Measurements from ENCODE around the gene WDR27. TPM values are rescaled to one million over a fixed set of nuclear protein-coding genes. Genes with fewer than 3 reads are reported as not detected.

The WDR27 gene
- total RNA-seq, 2 donors from 2014 or later: 17.4 to 43.8 TPM

DNA sequence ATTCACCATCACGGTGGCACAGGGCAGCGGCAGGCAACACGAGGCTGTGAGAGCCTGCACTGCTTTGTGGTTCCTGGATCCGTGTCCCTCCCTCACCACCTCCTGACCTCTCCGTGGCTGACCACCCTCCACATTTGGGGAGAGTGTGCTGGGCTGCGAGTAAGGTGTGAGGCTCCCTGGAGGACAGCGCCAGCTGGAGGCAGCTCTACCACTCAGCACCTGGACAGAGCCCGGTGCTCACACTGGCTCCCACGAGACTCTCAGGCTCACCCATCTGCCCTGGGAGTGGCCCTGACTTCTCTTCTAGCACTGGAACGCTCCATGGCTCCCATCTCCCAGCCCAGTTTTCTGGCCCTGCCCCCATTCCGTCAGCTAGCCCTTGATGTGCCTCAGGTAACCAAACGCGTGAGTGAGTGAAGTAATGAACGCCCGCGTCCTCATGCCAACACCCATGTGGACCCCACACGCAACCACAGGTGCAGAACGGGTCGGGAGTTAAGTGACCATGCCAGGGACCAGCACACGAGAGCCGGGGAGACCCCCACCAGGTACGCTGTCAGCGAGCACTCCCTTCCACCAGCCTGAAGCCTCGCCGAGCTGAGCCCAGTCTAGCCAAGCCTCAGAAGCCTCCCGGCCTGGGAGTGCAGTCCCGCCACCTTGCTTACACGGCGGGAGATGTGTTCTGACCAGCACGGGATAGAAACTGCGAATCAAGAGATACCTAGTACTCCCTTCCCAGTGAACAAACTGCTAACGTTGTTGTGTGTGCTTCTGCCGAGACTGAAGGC, 137.2 kb downstream of the WDR27 start:
- no peak for DNase-seq
- TF ChIP-seq, protein P1, sequence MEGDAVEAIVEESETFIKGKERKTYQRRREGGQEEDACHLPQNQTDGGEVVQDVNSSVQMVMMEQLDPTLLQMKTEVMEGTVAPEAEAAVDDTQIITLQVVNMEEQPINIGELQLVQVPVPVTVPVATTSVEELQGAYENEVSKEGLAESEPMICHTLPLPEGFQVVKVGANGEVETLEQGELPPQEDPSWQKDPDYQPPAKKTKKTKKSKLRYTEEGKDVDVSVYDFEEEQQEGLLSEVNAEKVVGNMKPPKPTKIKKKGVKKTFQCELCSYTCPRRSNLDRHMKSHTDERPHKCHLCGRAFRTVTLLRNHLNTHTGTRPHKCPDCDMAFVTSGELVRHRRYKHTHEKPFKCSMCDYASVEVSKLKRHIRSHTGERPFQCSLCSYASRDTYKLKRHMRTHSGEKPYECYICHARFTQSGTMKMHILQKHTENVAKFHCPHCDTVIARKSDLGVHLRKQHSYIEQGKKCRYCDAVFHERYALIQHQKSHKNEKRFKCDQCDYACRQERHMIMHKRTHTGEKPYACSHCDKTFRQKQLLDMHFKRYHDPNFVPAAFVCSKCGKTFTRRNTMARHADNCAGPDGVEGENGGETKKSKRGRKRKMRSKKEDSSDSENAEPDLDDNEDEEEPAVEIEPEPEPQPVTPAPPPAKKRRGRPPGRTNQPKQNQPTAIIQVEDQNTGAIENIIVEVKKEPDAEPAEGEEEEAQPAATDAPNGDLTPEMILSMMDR (IDR thresholded peaks at IDR 0.05): no peak

DNA sequence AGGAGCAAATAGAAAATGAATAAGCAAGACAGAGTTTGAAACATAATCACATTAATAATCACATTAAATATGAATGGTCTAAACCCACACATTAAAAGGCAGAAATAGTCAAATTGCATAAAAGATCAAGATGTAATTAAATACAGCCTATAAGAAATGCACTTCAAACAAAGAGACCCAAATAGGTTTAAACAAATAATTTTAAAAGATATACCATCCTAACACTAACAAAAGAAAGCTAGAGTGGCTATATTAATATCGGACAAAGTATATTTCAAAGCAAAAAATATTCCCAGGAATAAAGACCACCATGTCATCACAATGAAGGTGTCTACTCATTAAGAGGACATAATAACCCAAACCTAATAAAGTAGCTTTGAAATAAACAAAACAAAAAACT, 140.2 kb downstream of the WDR27 start:
- DNase-seq: no peak
- no peak overlapping the region for H3K9ac ChIP-seq (ENCODE audit: low read depth in 2 of 2, low read length in 2 of 2)
- TF ChIP-seq, protein P1 (IDR thresholded peaks at IDR 0.05): no peak
- H3K4me3 ChIP-seq: no peak overlapping the region
- H3K27me3 ChIP-seq: no peaks in the 10 kb centered on the region
- no peaks in the 10 kb centered on the region for H3K36me3 ChIP-seq
- H3K9me3 ChIP-seq: no peaks in the 10 kb centered on the region
- intact Hi-C loops (cut with DNase I): no loop called here
- H3K27ac ChIP-seq: no peak overlapping the region
- H3K4me1 ChIP-seq: no peaks in the 10 kb centered on the region

More for the DNA sequence above, 137.2 kb downstream of the WDR27 start:
- H3K27ac ChIP-seq: no peak overlapping the region
- no peak overlapping the region for H3K9ac ChIP-seq (ENCODE audit: low read depth in 2 of 2, low read length in 2 of 2)
- no peak overlapping the region for H3K4me3 ChIP-seq
- H3K4me1 ChIP-seq: no peaks in the 10 kb centered on the region
- H3K27me3 ChIP-seq: no peaks in the 10 kb centered on the region
- H3K36me3 ChIP-seq: no peaks in the 10 kb centered on the region
- no peaks in the 10 kb centered on the region for H3K9me3 ChIP-seq
- intact Hi-C loops (cut with DNase I): no loop called here

DNA sequence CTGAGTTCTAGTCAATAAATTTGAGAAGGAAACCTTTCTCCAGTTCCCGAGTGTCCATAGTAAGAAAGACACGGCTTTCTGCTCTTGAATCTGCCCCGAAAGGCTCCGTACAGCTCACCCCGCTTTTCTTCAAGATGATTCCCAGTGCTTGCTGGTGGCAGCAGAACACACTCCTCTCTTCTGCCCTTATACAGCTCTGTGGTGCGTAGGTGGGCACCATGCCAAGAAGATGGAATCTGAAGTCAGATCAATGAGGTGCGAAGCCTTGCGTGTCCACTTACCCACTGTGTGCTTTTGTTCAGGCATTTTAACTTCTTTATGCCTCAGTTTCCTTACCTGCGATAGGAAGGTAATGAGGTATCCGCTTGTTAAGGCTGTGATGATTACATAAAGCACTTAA, 142.2 kb downstream of the WDR27 start:
- DNase-seq: no peak
- H3K27me3 ChIP-seq: no peaks in the 10 kb centered on the region
- H3K4me3 ChIP-seq: no peak overlapping the region
- H3K27ac ChIP-seq: no peak overlapping the region
- no peaks in the 10 kb centered on the region for H3K9me3 ChIP-seq
- no peaks in the 10 kb centered on the region for H3K36me3 ChIP-seq
- H3K9ac ChIP-seq (ENCODE audit: low read depth in 2 of 2, low read length in 2 of 2): no peak overlapping the region
- intact Hi-C loops (cut with DNase I): no loop called here
- TF ChIP-seq, protein P1 (IDR thresholded peaks at IDR 0.05): no peak
- H3K4me1 ChIP-seq: no peaks in the 10 kb centered on the region

DNA sequence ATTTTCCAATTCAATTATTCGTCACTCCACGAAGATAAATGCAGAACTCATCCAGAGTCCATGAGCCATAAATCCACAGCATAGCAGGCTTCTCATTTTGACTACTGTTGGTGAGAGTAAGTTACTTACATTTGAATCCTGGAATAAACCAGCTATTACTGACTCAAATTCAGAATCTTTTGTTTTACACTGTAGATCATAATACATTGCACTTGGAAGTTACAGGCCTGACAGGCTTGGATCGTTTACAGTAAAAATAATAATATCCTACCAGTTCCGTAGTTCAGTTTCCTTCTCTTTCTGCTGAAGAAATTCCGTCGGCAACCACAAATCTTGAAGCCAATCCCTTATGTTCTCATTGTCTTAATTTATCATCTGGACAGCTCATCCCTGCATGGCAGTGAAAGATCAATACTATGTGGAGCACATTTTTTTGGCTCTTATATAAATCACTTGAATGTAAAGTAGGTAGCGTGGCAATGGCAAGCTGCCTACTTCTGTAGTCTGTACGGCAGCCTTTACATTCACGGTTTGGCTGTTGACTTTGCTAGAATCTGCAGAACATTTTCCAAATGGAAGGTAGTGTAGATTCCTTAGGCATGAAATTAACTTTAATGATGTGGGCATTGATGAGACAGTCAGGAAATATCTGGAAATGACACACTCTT, 142.9 kb downstream of the WDR27 start:
- TF ChIP-seq, protein P1 (IDR thresholded peaks at IDR 0.05): no peak
- Histone ChIP-seq H3K27ac (no peak overlapping the region), H3K9me3 (no peaks in the 10 kb centered on the region), H3K27me3 (no peaks in the 10 kb centered on the region), H3K4me3 (no peak overlapping the region), H3K36me3 (no peaks in the 10 kb centered on the region), H3K9ac (ENCODE audit: low read depth in 2 of 2, low read length in 2 of 2) (no peak overlapping the region), H3K4me1 (no peaks in the 10 kb centered on the region)
- intact Hi-C loops (cut with DNase I): no loop called here
- DNase-seq: no peak

DNA sequence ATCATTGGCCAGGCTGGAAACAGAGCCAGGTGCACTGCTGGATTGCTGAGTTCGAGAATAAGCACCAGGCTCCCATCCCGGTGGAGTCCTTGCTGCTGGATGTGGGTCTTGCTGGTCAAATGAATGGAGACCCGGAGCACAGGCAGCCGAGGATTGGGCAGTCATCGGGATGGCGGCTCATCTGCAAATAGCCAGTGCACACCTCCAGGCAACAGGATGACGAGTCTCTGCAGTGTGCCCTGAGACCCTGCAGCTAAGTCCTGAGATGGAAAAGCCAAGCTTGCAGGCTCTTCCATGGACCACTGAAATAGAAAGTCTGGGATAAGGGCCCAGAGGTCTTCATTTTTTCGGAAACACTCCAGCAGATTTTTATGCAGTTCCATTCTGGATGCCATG, 143.5 kb downstream of the WDR27 start:
- H3K9me3 ChIP-seq: no peaks in the 10 kb centered on the region
- TF ChIP-seq, protein P1 (IDR thresholded peaks at IDR 0.05): no peak
- no peak overlapping the region for H3K27ac ChIP-seq
- no peaks in the 10 kb centered on the region for H3K36me3 ChIP-seq
- no peak for DNase-seq
- H3K4me1 ChIP-seq: no peaks in the 10 kb centered on the region
- H3K4me3 ChIP-seq: no peak overlapping the region
- intact Hi-C loops (cut with DNase I): no loop called here
- H3K27me3 ChIP-seq: no peaks in the 10 kb centered on the region
- H3K9ac ChIP-seq (ENCODE audit: low read depth in 2 of 2, low read length in 2 of 2): no peak overlapping the region
